ENCODE data around the gene HEATR5B.
"Not testable (repeated sequence)": the region's sequence is repeated elsewhere in the genome, so short reads cannot be mapped to it uniquely, and the experiment has no call there.

Gene HEATR5B

GRCh38 chr2:37011130-37011529 lies 73.0 kb downstream of the HEATR5B start:
- Histone ChIP-seq H3K9ac (ENCODE audit: low read length) (no peak overlapping the region), H3K27me3 (ENCODE audit: control insufficient read depth in 1 of 2, insufficient read depth in 2 of 2, low read length in 2 of 2) (no peaks in the 10 kb centered on the region), H3K4me1 (ENCODE audit: insufficient read depth, low read length) (no peaks in the 10 kb centered on the region), H3K4me3 (ENCODE audit: low read depth in 1 of 2, low read length in 2 of 2) (no peak overlapping the region), H3K27ac (ENCODE audit: low read depth, low read length) (no peak overlapping the region), H3K9me3 (ENCODE audit: low read length) (no peaks in the 10 kb centered on the region), H3K36me3 (ENCODE audit: insufficient read depth, low read length) (peaks cover 35% of the 10 kb centered on the region)

- H3K4me1 ChIP-seq (ENCODE audit: insufficient read depth, low read length): no peaks in the 10 kb centered on the region
- no peaks in the 10 kb centered on the region for H3K9me3 ChIP-seq (ENCODE audit: low read length)
- H3K27ac ChIP-seq (ENCODE audit: low read depth, low read length): no peak overlapping the region
- no peak overlapping the region for H3K4me3 ChIP-seq (ENCODE audit: low read depth in 1 of 2, low read length in 2 of 2)
- H3K9ac ChIP-seq (ENCODE audit: low read length): no peak overlapping the region
- peaks cover 56% of the 10 kb centered on the region for H3K36me3 ChIP-seq (ENCODE audit: insufficient read depth, low read length)
- H3K27me3 ChIP-seq (ENCODE audit: control insufficient read depth in 1 of 2, insufficient read depth in 2 of 2, low read length in 2 of 2): no peaks in the 10 kb centered on the region
Measured at GRCh38 chr2:37005118-37005868, 78.9 kb downstream of the HEATR5B start.

- H3K4me3 ChIP-seq (ENCODE audit: low read depth in 1 of 2, low read length in 2 of 2): no peak overlapping the region
- H3K9ac ChIP-seq (ENCODE audit: low read length): no peak overlapping the region
- H3K27ac ChIP-seq (ENCODE audit: low read depth, low read length): no peak overlapping the region
- no peaks in the 10 kb centered on the region for H3K9me3 ChIP-seq (ENCODE audit: low read length)
- H3K27me3 ChIP-seq (ENCODE audit: control insufficient read depth in 1 of 2, insufficient read depth in 2 of 2, low read length in 2 of 2): no peaks in the 10 kb centered on the region
- no peaks in the 10 kb centered on the region for H3K4me1 ChIP-seq (ENCODE audit: insufficient read depth, low read length)
- peaks cover 53% of the 10 kb centered on the region for H3K36me3 ChIP-seq (ENCODE audit: insufficient read depth, low read length)
Measured at GRCh38 chr2:37000988-37001556, 83.1 kb downstream of the HEATR5B start.

- Histone ChIP-seq H3K27me3 (ENCODE audit: control insufficient read depth in 1 of 2, insufficient read depth in 2 of 2, low read length in 2 of 2) (no peaks in the 10 kb centered on the region), H3K36me3 (ENCODE audit: insufficient read depth, low read length) (peaks cover 48% of the 10 kb centered on the region), H3K27ac (ENCODE audit: low read depth, low read length) (no peak overlapping the region), H3K9me3 (ENCODE audit: low read length) (no peaks in the 10 kb centered on the region), H3K9ac (ENCODE audit: low read length) (no peak overlapping the region), H3K4me3 (ENCODE audit: low read depth in 1 of 2, low read length in 2 of 2) (no peak overlapping the region), H3K4me1 (ENCODE audit: insufficient read depth, low read length) (no peaks in the 10 kb centered on the region)
Measured at GRCh38 chr2:37000318-37000717, 83.9 kb downstream of the HEATR5B start.

GRCh38 chr2:36999416-36999815 lies 84.8 kb downstream of the HEATR5B start:
- H3K9ac ChIP-seq (ENCODE audit: low read length); H3K27me3 ChIP-seq (ENCODE audit: control insufficient read depth in 1 of 2, insufficient read depth in 2 of 2, low read length in 2 of 2); H3K4me3 ChIP-seq (ENCODE audit: low read depth in 1 of 2, low read length in 2 of 2); H3K9me3 ChIP-seq (ENCODE audit: low read length); H3K27ac ChIP-seq (ENCODE audit: low read depth, low read length); H3K4me1 ChIP-seq (ENCODE audit: insufficient read depth, low read length): not testable (repeated sequence)
- peaks cover 39% of the 10 kb centered on the region for H3K36me3 ChIP-seq (ENCODE audit: insufficient read depth, low read length)

- Histone ChIP-seq H3K9ac (ENCODE audit: low read length) (no peak overlapping the region), H3K9me3 (ENCODE audit: low read length) (no peaks in the 10 kb centered on the region), H3K27me3 (ENCODE audit: control insufficient read depth in 1 of 2, insufficient read depth in 2 of 2, low read length in 2 of 2) (no peaks in the 10 kb centered on the region), H3K4me1 (ENCODE audit: insufficient read depth, low read length) (no peaks in the 10 kb centered on the region), H3K27ac (ENCODE audit: low read depth, low read length) (no peak overlapping the region), H3K36me3 (ENCODE audit: insufficient read depth, low read length) (peaks cover 11% of the 10 kb centered on the region), H3K4me3 (ENCODE audit: low read depth in 1 of 2, low read length in 2 of 2) (no peak overlapping the region)
Measured at GRCh38 chr2:36993841-36994620, 90.1 kb downstream of the HEATR5B start.

GRCh38 chr2:36988008-36988407 lies 96.2 kb downstream of the HEATR5B start:
- Histone ChIP-seq H3K27ac (ENCODE audit: low read depth, low read length) (no peak overlapping the region), H3K4me1 (ENCODE audit: insufficient read depth, low read length) (no peaks in the 10 kb centered on the region), H3K36me3 (ENCODE audit: insufficient read depth, low read length) (peaks cover 9% of the 10 kb centered on the region), H3K9ac (ENCODE audit: low read length) (no peak overlapping the region), H3K9me3 (ENCODE audit: low read length) (no peaks in the 10 kb centered on the region), H3K27me3 (ENCODE audit: control insufficient read depth in 1 of 2, insufficient read depth in 2 of 2, low read length in 2 of 2) (no peaks in the 10 kb centered on the region), H3K4me3 (ENCODE audit: low read depth in 1 of 2, low read length in 2 of 2) (no peak overlapping the region)

- Histone ChIP-seq H3K27me3 (ENCODE audit: control insufficient read depth in 1 of 2, insufficient read depth in 2 of 2, low read length in 2 of 2) (no peaks in the 10 kb centered on the region), H3K36me3 (ENCODE audit: insufficient read depth, low read length) (peaks cover 4% of the 10 kb centered on the region), H3K9ac (ENCODE audit: low read length) (no peak overlapping the region), H3K4me3 (ENCODE audit: low read depth in 1 of 2, low read length in 2 of 2) (no peak overlapping the region), H3K27ac (ENCODE audit: low read depth, low read length) (no peak overlapping the region), H3K9me3 (ENCODE audit: low read length) (no peaks in the 10 kb centered on the region), H3K4me1 (ENCODE audit: insufficient read depth, low read length) (no peaks in the 10 kb centered on the region)
Measured at GRCh38 chr2:36982467-36982866, 101.7 kb downstream of the HEATR5B start.

- Histone ChIP-seq H3K4me1 (ENCODE audit: insufficient read depth, low read length) (no peaks in the 10 kb centered on the region), H3K27ac (ENCODE audit: low read depth, low read length) (no peak overlapping the region), H3K4me3 (ENCODE audit: low read depth in 1 of 2, low read length in 2 of 2) (no peak overlapping the region), H3K36me3 (ENCODE audit: insufficient read depth, low read length) (peaks cover 4% of the 10 kb centered on the region), H3K27me3 (ENCODE audit: control insufficient read depth in 1 of 2, insufficient read depth in 2 of 2, low read length in 2 of 2) (no peaks in the 10 kb centered on the region), H3K9ac (ENCODE audit: low read length) (no peak overlapping the region), H3K9me3 (ENCODE audit: low read length) (no peaks in the 10 kb centered on the region)
Measured at GRCh38 chr2:36981911-36982310, 102.3 kb downstream of the HEATR5B start.

GRCh38 chr2:36979007-36979406 lies 105.2 kb downstream of the HEATR5B start:
- H3K27me3 ChIP-seq (ENCODE audit: control insufficient read depth in 1 of 2, insufficient read depth in 2 of 2, low read length in 2 of 2); H3K9ac ChIP-seq (ENCODE audit: low read length); H3K4me1 ChIP-seq (ENCODE audit: insufficient read depth, low read length); H3K36me3 ChIP-seq (ENCODE audit: insufficient read depth, low read length); H3K9me3 ChIP-seq (ENCODE audit: low read length); H3K4me3 ChIP-seq (ENCODE audit: low read depth in 1 of 2, low read length in 2 of 2); H3K27ac ChIP-seq (ENCODE audit: low read depth, low read length): not testable (repeated sequence)

- no peak overlapping the region for H3K27ac ChIP-seq (ENCODE audit: low read depth, low read length)
- H3K9ac ChIP-seq (ENCODE audit: low read length): no peak overlapping the region
- no peaks in the 10 kb centered on the region for H3K27me3 ChIP-seq (ENCODE audit: control insufficient read depth in 1 of 2, insufficient read depth in 2 of 2, low read length in 2 of 2)
- no peak overlapping the region for H3K4me3 ChIP-seq (ENCODE audit: low read depth in 1 of 2, low read length in 2 of 2)
- no peaks in the 10 kb centered on the region for H3K4me1 ChIP-seq (ENCODE audit: insufficient read depth, low read length)
- H3K36me3 ChIP-seq (ENCODE audit: insufficient read depth, low read length): no peaks in the 10 kb centered on the region
- no peaks in the 10 kb centered on the region for H3K9me3 ChIP-seq (ENCODE audit: low read length)
Measured at GRCh38 chr2:36976065-36976464, 108.1 kb downstream of the HEATR5B start.
